Left kidney (tissue), 2 donors: ENCODE measurements around the gene AFAP1. TPM values are rescaled to one million over a fixed set of nuclear protein-coding genes. Genes with fewer than 3 reads are reported as not detected.
A peak's percentile ranks its signal among the peaks of the same experiment; 100 is the strongest.
"Not testable (repeated sequence)": the region's sequence is repeated elsewhere in the genome, so short reads cannot be mapped to it uniquely, and the experiment has no call there.

Experiments used
- DNase-seq: peaks from one replicate; pipeline ENCODE4 v3.0.0-alpha.2; 2013
- polyA plus RNA-seq: library from polyadenylated mRNA; unstranded; fragments of 120-200 nt; gene quantifications from one replicate; pipeline ENCODE4 v1.2.1, GENCODE V29; 2013; ENCODE audit not compliant: insufficient read length

The AFAP1 gene
- polyA plus RNA-seq, 1 donor = 21.7 TPM

DNA sequence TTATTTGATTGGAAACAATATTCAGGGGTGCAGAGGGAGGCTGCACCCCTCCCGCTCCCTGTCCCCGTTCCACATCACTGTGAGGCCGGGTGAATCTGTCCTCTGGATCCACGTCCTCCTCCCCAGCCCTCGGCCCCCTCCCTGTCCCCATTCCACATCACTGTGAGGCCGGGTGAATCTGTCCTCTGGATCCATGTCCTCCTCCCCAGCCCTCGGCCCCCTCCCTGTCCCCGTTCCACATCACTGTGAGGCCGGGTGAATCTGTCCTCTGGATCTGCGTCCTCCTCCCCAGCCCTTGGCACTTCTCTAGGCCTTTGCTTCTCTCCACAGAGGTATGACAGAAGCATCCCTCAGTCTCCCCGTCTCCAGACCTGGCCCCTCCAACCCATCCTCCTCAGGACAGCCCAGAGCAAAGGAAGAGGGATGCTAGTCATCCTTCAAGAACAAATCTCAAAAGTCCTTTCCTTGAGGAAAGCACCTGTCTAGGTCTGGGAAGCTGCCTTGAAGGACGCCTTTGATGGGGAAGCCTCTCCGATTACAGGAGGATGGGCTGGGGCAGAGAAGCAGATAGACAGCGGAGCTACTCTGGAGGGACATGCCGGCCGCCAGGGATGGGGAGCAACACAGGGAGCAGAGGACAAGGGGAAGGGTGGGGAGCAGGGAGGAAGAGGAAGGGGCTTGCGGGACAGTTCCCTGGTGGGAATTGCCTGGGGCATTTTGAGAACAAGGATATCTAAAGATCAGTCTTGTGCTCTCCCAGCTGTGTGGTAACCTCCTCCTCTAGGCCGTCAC is 10.8 kb upstream of the AFAP1 start:
- no peak for DNase-seq

DNA sequence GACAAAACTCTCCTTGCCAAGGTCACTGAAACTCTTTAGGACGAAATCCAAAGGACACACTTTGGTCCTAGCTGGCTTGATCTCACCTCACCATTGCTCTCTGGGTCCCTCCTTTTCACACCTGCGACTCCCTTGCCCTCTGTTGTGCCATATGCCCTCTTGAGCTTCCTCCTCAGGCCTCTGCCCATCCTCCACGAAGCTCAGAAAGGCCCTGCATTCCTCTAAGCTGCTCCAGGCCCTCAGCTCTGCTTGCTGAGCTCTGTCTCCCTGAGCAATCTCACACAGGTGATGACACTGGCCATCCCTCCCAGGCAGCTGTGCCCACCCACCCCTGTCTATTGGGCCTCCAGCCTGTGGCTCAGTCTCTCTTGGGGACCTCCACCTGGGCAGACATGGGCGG is 10.1 kb upstream of the AFAP1 start:
- no peak for DNase-seq

DNA sequence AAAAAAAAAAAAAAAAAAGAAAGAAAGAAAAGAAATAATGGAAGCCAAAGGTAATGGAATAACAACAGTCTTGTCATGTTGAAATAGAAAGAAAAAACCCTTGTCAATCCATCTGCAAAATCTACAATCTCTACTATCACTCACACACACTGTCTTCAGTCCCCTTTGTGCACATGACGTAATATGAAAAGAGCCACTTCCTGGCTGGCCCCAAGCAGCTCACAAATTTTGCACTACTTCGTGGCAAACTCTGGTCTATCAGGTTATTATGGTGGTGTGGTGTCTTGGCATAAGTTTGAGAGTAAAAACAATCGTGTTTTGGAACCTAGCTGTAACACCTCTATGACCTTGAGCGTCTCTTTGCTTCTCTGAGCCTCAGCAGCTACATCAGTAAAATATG is 8.3 kb upstream of the AFAP1 start:
- DNase-seq = no peak

DNA sequence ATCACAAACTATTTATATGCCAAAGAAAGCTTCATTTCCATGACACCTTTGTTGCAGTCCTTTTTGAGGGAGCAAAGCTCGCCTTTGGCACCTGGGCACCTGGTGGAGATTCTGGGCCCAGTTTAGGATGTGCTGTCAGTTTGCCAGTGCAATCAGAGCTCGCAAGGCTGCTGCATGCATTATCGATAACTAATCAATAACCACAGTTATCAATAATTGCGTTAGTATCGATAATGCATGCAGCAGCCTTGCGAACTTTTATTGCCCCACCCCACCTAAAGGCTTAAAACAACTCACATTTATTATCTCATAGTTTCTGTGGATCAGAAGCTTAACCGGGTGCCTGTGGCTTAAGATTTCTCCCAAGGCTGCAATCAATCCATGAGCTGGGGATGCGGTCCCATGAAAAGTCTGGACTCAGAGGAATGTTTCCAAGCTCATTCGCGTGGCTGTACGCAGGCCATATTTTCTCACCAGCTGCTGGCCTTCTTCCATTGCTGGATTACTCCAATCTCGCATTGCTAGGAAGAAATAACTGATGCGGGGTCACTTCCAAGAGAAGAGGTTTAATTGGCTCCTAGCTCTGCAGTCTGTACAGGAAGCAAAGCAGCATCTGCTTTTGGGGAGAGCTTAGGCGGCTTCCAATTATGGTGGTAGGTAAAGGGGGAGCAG is 6.2 kb upstream of the AFAP1 start:
- DNase-seq = no peak

GRCh38 chr4:7944599-7945220 is 5.0 kb upstream of the AFAP1 start:
- no peak for DNase-seq

- DNase-seq = not testable (repeated sequence)
Observed at GRCh38 chr4:7943688-7944087, 4.0 kb upstream of the AFAP1 start.

GRCh38 chr4:7943211-7943610 is 3.5 kb upstream of the AFAP1 start:
- no peak for DNase-seq

DNA sequence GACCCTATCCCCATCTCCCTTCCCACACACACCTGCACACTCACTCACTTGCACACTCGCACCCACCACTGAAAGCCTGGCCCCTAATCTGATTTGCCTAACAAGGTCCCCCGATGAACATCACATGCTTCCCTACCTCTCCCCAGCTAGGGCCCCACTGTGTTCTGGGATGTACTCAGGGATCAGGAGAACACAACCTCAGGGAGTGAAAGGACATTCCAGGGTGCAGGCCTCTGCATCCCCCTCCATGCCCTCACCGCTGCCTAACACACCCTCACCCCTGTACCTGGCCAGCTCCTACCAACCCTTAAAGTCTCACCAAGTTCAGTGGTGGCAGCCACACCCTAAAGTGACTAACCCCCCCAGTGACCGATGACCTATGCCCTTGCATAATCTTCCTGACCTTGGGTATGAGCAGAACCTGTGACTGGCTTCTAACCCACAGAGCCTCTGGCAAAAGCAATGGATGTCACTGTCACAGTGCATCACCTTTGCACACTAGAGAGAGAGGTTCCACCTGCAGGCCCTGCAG is 2.4 kb upstream of the AFAP1 start:
- DNase-seq = no peak

DNA sequence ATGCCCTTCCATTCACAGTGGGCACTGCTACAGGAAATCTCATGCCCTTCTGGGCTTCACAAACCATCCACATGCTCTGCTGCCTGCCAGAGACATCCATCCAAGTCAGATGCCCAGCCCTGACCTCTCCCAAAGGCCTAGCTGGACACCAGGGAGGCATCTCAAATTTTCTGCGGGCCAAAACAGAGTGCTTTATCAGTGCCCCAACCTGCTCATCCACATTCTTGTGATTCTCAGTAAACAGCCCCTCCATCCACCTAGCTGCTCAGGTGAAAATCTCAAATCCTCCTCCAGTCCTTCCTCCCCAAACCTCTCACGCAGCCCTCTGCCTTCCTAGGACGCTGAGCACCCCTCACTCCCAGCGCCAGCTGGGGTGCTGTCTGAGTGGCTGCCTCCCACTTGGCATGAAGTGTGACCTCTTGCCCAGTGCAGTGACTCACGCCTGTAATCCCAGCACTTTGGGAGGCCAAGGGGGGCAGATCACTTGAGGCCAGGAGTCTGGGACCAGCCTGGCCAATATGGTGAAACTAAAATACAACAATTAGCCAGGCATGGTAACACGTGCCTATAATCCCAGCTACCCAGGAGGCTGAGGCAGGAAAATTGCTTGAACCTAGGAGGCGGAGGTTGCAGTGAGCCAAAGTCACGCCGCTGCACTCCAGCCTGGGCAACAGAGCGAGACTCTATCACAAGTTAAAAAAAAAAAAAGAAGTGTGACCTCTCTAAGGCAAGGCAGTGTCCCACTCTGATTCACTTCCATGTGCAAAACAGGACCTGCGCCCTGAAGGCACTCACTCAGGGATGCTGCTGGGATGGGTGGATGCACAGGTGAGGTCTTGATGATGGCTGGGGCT is 1.7 kb upstream of the AFAP1 start:
- no peak for DNase-seq

DNA sequence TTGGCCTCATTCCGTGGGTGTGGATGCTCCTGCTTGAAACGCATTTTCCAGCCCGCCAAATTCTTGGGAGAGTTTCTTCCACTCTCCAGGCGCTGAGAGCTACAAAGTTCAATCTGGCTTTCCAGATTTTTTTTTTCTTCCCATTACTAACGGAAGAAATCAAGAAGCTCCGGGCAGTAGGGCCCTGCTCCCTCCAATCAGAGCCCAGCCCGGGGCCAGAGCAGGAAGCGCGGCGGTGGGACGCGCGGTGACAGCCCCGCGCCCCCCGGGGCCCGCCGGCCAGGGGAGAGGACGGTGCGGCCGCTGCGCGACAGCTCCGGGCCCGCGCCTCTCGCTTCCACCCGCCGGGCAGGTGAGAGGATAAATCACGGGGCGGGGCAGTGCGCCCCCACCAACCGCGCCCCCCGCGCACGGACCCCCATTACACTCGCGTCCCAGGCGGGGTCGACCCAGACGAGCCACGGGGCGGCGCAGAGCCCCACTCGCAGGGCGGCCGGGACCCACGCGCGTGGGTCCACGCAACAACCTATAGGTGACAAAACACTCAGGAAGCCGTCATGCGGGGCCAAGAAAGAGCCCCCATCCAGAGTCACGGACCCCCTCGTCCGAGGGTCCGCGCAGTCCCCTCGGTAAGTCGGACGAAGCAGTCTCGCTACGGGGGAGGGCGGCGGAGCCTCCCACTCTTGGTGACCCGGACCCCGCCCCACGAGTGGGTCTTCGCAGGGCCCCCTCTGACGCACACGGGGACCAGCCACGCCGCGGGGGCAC is 868 bp downstream of the AFAP1 start:
- DNase-seq = peak; percentile 33

- no peak for DNase-seq
Observed at GRCh38 chr4:7938266-7938608, 1.4 kb downstream of the AFAP1 start.

DNA sequence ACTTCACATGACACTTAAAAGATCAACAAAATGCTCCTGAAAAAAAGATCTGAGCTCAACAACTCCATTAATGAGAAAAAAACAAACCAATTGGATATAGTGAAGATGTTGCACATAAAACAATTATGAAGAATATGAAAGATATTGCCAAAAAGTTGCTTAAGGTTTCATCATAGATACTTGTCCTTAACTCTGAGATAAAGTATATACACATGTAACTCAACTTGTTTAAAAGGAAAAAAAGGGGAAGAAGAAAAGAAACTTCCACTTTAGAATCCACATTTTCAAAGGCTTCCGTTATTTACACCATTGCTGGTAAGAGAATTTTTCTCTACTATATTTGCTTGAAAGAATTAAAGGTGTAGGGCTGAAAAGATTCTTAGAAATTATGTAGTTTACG is 2.7 kb downstream of the AFAP1 start:
- DNase-seq = no peak

DNA sequence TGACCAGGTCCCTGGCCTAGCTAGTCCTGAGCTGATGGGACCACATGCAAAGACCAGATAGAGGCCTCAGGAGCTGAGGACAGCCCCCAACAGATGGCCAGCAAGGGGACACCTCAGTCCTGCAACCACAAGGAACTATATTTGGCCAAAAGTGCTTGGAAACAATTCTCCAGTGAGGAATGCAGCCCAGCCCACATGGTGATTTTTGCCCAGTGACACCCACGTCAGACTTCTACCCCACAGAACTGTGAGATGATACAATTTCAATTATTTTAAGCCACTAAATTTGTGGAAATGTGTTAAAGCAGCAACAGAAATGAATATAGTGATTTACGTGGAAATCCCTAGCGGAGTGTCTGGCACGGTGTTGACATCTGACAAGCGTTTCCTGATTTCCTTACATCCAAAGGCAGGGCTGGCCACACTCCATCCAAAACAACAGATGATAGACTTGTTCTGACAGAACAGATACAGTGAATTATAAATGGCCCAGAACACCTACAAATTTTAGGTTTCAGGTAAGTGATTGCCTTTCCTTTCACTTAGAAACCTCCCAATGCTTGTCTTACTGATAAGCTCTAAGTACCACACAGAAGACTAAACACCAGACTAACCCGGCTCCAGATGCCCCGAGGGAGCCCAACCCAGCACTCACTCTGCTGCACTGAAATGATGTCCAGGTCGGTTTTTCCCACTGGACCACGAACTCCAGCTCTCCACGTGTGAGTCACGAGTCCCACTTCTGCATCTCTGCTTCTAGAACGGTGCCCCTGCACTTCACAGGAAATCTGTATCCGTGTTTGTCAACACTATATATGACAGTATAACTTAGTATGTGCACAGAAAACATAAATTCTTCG is 5.8 kb downstream of the AFAP1 start:
- DNase-seq = no peak

DNA sequence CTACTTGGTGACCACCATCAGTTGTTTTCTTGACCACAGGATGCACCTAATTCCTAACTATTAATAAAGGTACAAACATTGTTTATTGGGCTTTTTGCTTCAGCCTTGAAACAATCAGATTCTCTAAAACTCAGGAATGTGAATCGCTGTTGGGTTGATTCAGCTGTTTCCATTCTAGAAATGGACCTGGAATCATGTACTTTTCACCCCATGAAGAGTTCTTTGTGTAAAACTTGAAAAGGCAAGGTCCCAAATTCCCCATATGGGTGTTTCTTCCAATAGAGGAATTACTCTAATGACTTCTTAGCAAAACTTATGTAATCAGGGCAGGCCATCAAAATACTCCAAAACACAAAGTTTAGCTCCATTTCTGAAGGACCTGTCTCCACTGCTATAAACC is 7.4 kb downstream of the AFAP1 start:
- no peak for DNase-seq

DNA sequence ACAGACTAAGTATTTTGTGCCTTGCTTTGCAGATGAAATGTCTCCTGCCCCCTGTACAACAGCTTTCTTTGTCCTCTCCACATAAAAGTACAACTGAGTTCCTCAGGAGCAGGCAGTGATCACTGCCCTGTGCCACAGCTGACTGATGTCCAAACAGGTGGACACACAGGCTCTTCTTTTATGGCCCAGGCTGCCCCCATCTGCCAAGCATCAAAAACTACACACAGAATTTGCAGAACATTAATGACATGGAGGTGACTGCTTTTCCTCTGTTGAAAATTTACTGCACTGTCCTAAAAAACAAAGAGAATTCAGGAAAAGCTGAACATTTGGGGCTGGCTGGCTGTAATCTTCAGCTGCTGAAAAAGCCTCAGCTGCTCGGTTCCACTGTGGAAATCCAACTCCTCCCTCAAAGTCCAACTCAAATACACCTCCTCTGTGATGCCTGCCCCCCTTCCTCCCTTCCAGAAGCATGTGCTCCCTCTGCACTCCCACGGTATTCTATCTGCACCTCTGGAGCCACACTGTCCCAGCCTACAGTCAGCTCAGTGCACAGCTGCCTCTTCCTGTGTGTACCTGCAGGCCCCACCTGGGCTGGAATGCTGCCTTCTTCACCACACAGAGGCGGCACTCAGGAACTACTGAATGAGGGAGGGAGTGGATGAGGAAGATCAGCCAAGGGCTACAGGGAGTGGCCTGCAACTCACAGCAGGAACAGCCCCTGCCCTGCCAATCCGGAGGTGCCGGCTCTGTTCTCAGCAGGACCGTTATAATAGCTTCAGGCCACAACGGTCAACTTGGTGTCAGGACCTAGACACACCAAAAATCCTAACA is 10.3 kb downstream of the AFAP1 start:
- DNase-seq = no peak

- DNase-seq = no peak
Observed at GRCh38 chr4:7928711-7929110, 10.9 kb downstream of the AFAP1 start.

- DNase-seq = no peak
Observed at GRCh38 chr4:7926822-7927221, 12.8 kb downstream of the AFAP1 start.

- DNase-seq = no peak
Observed at GRCh38 chr4:7924570-7924969, 15.1 kb downstream of the AFAP1 start.

GRCh38 chr4:7924163-7924562 is 15.5 kb downstream of the AFAP1 start:
- DNase-seq = no peak

DNA sequence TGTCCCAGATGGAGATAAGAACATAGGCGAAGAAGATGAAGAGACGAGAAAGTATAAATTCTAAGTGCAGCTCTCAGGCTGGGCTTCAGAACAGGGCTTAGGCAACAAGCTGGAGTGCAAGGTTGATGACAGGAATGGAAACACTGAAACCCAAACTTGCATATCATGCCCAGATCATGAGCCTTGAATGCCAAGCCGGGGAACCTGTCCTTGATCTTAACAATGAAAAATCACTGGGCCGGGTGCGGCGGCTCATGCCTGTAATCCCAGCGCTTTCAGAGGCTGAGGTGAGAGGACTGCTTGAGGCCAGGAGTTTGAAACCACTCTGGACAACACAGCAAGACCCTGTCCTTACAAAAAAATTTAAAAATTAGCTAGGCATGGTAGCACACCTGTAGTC is 17.2 kb downstream of the AFAP1 start:
- no peak for DNase-seq
